IMR-90 (cell line): ENCODE results near the gene MTMR1. TPM values are rescaled to one million over a fixed set of nuclear protein-coding genes. Genes with fewer than 3 reads are reported as not detected.

Experiments
- ATAC-seq: fragments of 200-7000 bp; cut with Tn5 transposase; 2 replicates; pipeline ENCODE4 v1.9.1; 2020; ENCODE audit warnings: low read depth, mild to moderate bottlenecking, moderate library complexity
- BruUV-seq: library from RNA; stranded (reverse); fragments of 400-500 nt; replicated peaks from 2 replicates; lab custom pipeline; 2021; lab: Mats Ljungman, UMichigan
- CTCF ChIA-PET: fragments of 300-600 bp; formaldehyde crosslinking; extraction: SDS; loops from one replicate; lab custom pipeline; 2021; ENCODE audit warnings: antibody characterized with exemption; lab: Yijun Ruan, JAX
- POLR2A ChIA-PET: fragments of 300-600 bp; sonication (Branson Sonifier 250); formaldehyde crosslinking; loops from one replicate; lab custom pipeline; 2022; ENCODE audit warnings: antibody characterized with exemption; ENCODE audit not compliant: unreplicated experiment; lab: Charles Lee
- DNase-seq: peaks from one replicate; pipeline ENCODE4 v3.0.0; 2013
- H2AFZ ChIP-seq: replicated peaks from 2 replicates; pipeline ENCODE3; 2013; ENCODE audit warnings: low read length, mild to moderate bottlenecking; ENCODE audit not compliant: poor library complexity
- H2AK5ac ChIP-seq: 2 replicates; pipeline ENCODE4 v1.6.1; 2013; ENCODE audit warnings: low read depth, low read length, inconsistent platforms
- H2AK9ac ChIP-seq: replicated peaks from 2 replicates; pipeline ENCODE3; 2013; ENCODE audit warnings: mild to moderate bottlenecking, low read depth, low read length, moderate library complexity; ENCODE audit not compliant: poor library complexity
- H2BK120ac ChIP-seq: 2 replicates; pipeline ENCODE4 v1.6.1; 2013; ENCODE audit warnings: low read depth, low read length, inconsistent platforms
- H2BK15ac ChIP-seq: 3 replicates; pipeline ENCODE4 v1.6.1; 2013; ENCODE audit warnings: low read depth, low read length, inconsistent platforms
- H2BK20ac ChIP-seq: 2 replicates; pipeline ENCODE4 v1.6.1; 2013; ENCODE audit warnings: low read depth, mild to moderate bottlenecking, inconsistent platforms, low read length, moderate library complexity
- H2BK5ac ChIP-seq: 2 replicates; pipeline ENCODE4 v1.6.1; 2013; ENCODE audit warnings: mild to moderate bottlenecking, low read depth, low read length, inconsistent platforms; ENCODE audit not compliant: poor library complexity, severe bottlenecking
- H3K14ac ChIP-seq: replicated peaks from 2 replicates; pipeline ENCODE4 v1.6.1; 2013; ENCODE audit warnings: low read depth, low read length, inconsistent platforms
- H3K18ac ChIP-seq: 2 replicates; pipeline ENCODE4 v1.6.1; 2013; ENCODE audit warnings: low read depth, low read length, control low read depth
- H3K23ac ChIP-seq: 2 replicates; pipeline ENCODE4 v1.6.1; 2013; ENCODE audit warnings: low read depth, low read length, inconsistent platforms
- H3K27ac ChIP-seq: 2 replicates; pipeline ENCODE4 v1.5.1; 2013; ENCODE audit warnings: mild to moderate bottlenecking, control low read depth, low read length; ENCODE audit not compliant: insufficient read depth
- H3K27me3 ChIP-seq: 2 replicates; pipeline ENCODE4 v1.6.1; 2013; ENCODE audit warnings: low read length; ENCODE audit not compliant: control insufficient read depth, insufficient read depth
- H3K36me3 ChIP-seq: 2 replicates; pipeline ENCODE4 v1.6.1; 2013; ENCODE audit warnings: low read length, mixed read lengths; ENCODE audit not compliant: control insufficient read depth, insufficient read depth
- H3K4ac ChIP-seq: 2 replicates; pipeline ENCODE4 v1.6.1; 2013; ENCODE audit warnings: low read depth, low read length, inconsistent platforms
- H3K4me1 ChIP-seq: 2 replicates; pipeline ENCODE4 v1.6.1; 2013; ENCODE audit warnings: low read length, mixed read lengths; ENCODE audit not compliant: control insufficient read depth, insufficient read depth
- H3K4me2 ChIP-seq: 2 replicates; pipeline ENCODE4 v1.6.1; 2013; ENCODE audit warnings: low read depth, mild to moderate bottlenecking, control low read depth, low read length, moderate library complexity
- H3K4me3 ChIP-seq: 2 replicates; pipeline ENCODE4 v1.5.1; 2013; ENCODE audit warnings: low read depth, mild to moderate bottlenecking, control low read depth, low read length, moderate library complexity; ENCODE audit not compliant: insufficient read depth
- H3K56ac ChIP-seq: 2 replicates; pipeline ENCODE4 v1.6.1; 2013; ENCODE audit warnings: low read length, inconsistent platforms; ENCODE audit not compliant: insufficient read depth; ENCODE audit errors: extremely low read depth
- H3K79me1 ChIP-seq, 2 experiments: 2 replicates each; pipeline ENCODE4 v1.6.1; 2013; ENCODE audit warnings: low read length in 2 of 2, inconsistent platforms in 1 of 2, low read depth in 1 of 2
- H3K9ac ChIP-seq: 2 replicates; pipeline ENCODE4 v1.6.1; 2013; ENCODE audit warnings: low read depth, low read length, control low read depth
- H3K9me1 ChIP-seq: 2 replicates; pipeline ENCODE4 v1.6.1; 2013; ENCODE audit warnings: low read length, inconsistent platforms; ENCODE audit not compliant: insufficient read depth
- H3K9me3 ChIP-seq: 2 replicates; pipeline ENCODE4 v1.6.1; 2013; ENCODE audit warnings: low read length; ENCODE audit not compliant: control insufficient read depth, insufficient read depth
- H4K20me1 ChIP-seq: 2 replicates; pipeline ENCODE4 v1.6.1; 2013; ENCODE audit warnings: low read length, inconsistent platforms; ENCODE audit not compliant: insufficient read depth
- H4K5ac ChIP-seq: 2 replicates; pipeline ENCODE4 v1.6.1; 2013; ENCODE audit warnings: mild to moderate bottlenecking, low read depth, low read length, control low read depth
- H4K8ac ChIP-seq, 2 experiments: 2 replicates each; pipeline ENCODE4 v1.6.1; 2013; ENCODE audit warnings: low read depth in 2 of 2, low read length in 2 of 2, control low read depth in 1 of 2, inconsistent platforms in 1 of 2
- H4K91ac ChIP-seq: 2 replicates; pipeline ENCODE4 v1.6.1; 2013; ENCODE audit warnings: low read depth, low read length, inconsistent platforms; ENCODE audit not compliant: insufficient read depth
- BHLHE40 ChIP-seq: fragments of 150-350 bp; IDR thresholded peaks from 2 replicates; pipeline ENCODE4 v1.6.1; 2016; ENCODE audit warnings: mild to moderate bottlenecking, low read depth, low read length
- CHD1 ChIP-seq: IDR thresholded peaks from 2 replicates; pipeline ENCODE4 v1.6.1; 2012; ENCODE audit warnings: low read depth, low read length, improper control_type of control experiment
- RFX5 ChIP-seq: IDR thresholded peaks from 2 replicates; pipeline ENCODE4 v1.8.0; 2012; ENCODE audit warnings: low read depth, mild to moderate bottlenecking, low read length, moderate library complexity
- WGBS, 2 experiments: methylation state at CpG; one replicate each; pipeline versions ENCODE4 v1.1.5 to v1.1.7; 2013; ENCODE audit warnings: missing lambda C conversion rate in 2 of 2; ENCODE audit not compliant: insufficient read length in 1 of 2; ENCODE audit errors: extremely low coverage in 2 of 2; 5-methylcytosine and 5-hydroxymethylcytosine counted together
- dilution Hi-C: fragments of 300-500 bp; cut with HindIII; formaldehyde crosslinking; loops from one replicate; pipeline ENCODE4 v1.14.3; 2018; ENCODE audit warnings: low sequenced_read_pairs; ENCODE audit not compliant: unreplicated experiment
- in situ Hi-C: fragments of 300-500 bp; cut with MboI; formaldehyde crosslinking; loops from 3 replicates; pipeline ENCODE4 v1.14.3; 2019; ENCODE audit warnings: low sequenced_read_pairs, inconsistent platforms, mixed read lengths
- intact Hi-C: fragments of 100-400 bp; cut with micrococcal nuclease; formaldehyde crosslinking; loops from 2 replicates; pipeline ENCODE4 v1.10.0; 2022
- polyA plus RNA-seq, 3 experiments: library from polyadenylated mRNA; depleted of rRNA; stranded (reverse); fragments of >200 nt; gene quantifications; 2 replicates each; pipeline ENCODE4 v1.2.3, GENCODE V29; 2012; ENCODE audit warnings: low replicate concordance in 1 of 3
- total RNA-seq: library from RNA; depleted of rRNA; stranded (reverse); fragments of >200 nt; gene quantifications from 2 replicates; pipeline ENCODE4 v1.2.3, GENCODE V29; 2012

The MTMR1 gene
- total and polyA plus RNA-seq, 2 of the 4 experiments (the other 2 are of a cell fraction) = 19.0 to 28.8 TPM

GRCh38 chrX:150769408-150769807 lies 76.2 kb downstream of the MTMR1 start:
- Histone ChIP-seq H3K9ac (no peak overlapping the region), H2BK20ac (no peak overlapping the region), H3K27ac (no peak overlapping the region), H3K56ac (no peak overlapping the region), H4K8ac (no peak overlapping the region), H2BK120ac (no peak overlapping the region), H2AK5ac (no peak overlapping the region), H3K4me3 (no peak overlapping the region), H3K9me1 (0 out of 2 replicates have a peak, but pooled peaks cover 2% of the 10 kb centered on the region), H3K23ac (no peak overlapping the region), H3K27me3 (no peaks in the 10 kb centered on the region), H2BK5ac (no peak overlapping the region), H3K36me3 (no peaks in the 10 kb centered on the region; the same call in 1 of the 2 replicates), H2BK15ac (no peak overlapping the region), H3K18ac (no peak overlapping the region), H4K5ac (no peak overlapping the region), H3K9me3 (no peaks in the 10 kb centered on the region; the same call in 1 of the 2 replicates), H3K14ac (no peak overlapping the region), H4K20me1 (no peaks in the 10 kb centered on the region; the same call in 1 of the 2 replicates), H4K91ac (no peak overlapping the region), H3K4me2 (no peak overlapping the region), H3K4ac (no peak overlapping the region), H2AFZ (no peak overlapping the region), H3K4me1 (peaks cover 9% of the 10 kb centered on the region), H2AK9ac (no peak overlapping the region), H3K79me1 (no peaks in the 10 kb centered on the region)
- TF ChIP-seq CHD1 (no peak), RFX5 (no peak), BHLHE40 (no peak)
- WGBS, 2 experiments = 81% methylated on average over 6 of the region's 13 CpGs; no CpG with 5 or more reads in 1 of the 2 experiments
- DNase-seq (no peak), ATAC-seq (no peak)
- in situ Hi-C loops (no loop called here), dilution Hi-C loops (no loop called here), intact Hi-C loops (no loop called here)
- no TSS peak for BruUV-seq
- ChIA-PET POLR2A (no interaction called here), CTCF (interaction anchor here (1.7 kb wide), 1 partner anchor 313 kb away, joined by 5 read pairs; no protein-coding TSS in a partner anchor)
